WTC11 (cell line): ENCODE data around the gene ETFB.

Experiments used
- ATF3 ChIP-seq: sonication (generic); formaldehyde crosslinking; conservative IDR thresholded peaks from 2 replicates; pipeline ENCODE4 v1.8.1; 2022; ENCODE audit warnings: mild to moderate bottlenecking, missing genetic modification reagents
- CTCF ChIP-seq: fragments of 200-600 bp; IDR thresholded peaks from 2 replicates; pipeline ENCODE4 v1.8.0; 2022; ENCODE audit warnings: antibody characterized with exemption
- USF2 ChIP-seq: sonication (generic); formaldehyde crosslinking; IDR thresholded peaks from 2 replicates; pipeline ENCODE4 v1.8.1; 2023; ENCODE audit warnings: mild to moderate bottlenecking, missing genetic modification reagents, moderate library complexity
- ZBTB21 ChIP-seq: sonication (generic); formaldehyde crosslinking; IDR thresholded peaks from 2 replicates; pipeline ENCODE4 v1.8.1; 2023; ENCODE audit warnings: mild to moderate bottlenecking, missing genetic modification reagents, borderline replicate concordance
- ZSCAN18 ChIP-seq: fragments of 250-450 bp; sonication (Bioruptor Pico); IDR thresholded peaks from 2 replicates; pipeline ENCODE4 v2.1.2; 2022; ENCODE audit warnings: mild to moderate bottlenecking, moderate library complexity

- TF ChIP-seq CTCF (no peak), ATF3 (CRISPR knock-in tag) (no peak), ZSCAN18 (CRISPR knock-in tag) (no peak), ZBTB21 (CRISPR knock-in tag) (no peak), USF2 (no peak)
Observed at GRCh38 chr19:51316688-51317087, 49.5 kb downstream of the ETFB start.
